Karpas-422 (cell line): ENCODE measurements around the gene CMBL. TPM values are rescaled to one million over a fixed set of nuclear protein-coding genes. Genes with fewer than 3 reads are reported as not detected.
A peak's percentile ranks its signal among the peaks of the same experiment; 100 is the strongest.

ENCODE experiments used
- DNase-seq: peaks from one replicate; pipeline ENCODE4 v3.0.0-alpha.2; 2015
- H2AFZ ChIP-seq: fragments of 200-600 bp; sonication (generic); 2 replicates; pipeline ENCODE4 v1.6.1; 2014; ENCODE audit warnings: antibody characterized with exemption, low read length, mixed read lengths
- H3K27ac ChIP-seq: fragments of 200-600 bp; sonication (generic); 2 replicates; pipeline ENCODE4 v1.5.1; 2014; ENCODE audit warnings: mild to moderate bottlenecking, low read length, moderate library complexity
- H3K27me3 ChIP-seq: fragments of 200-600 bp; sonication (generic); 2 replicates; pipeline ENCODE4 v1.6.1; 2014; ENCODE audit warnings: low read length, mixed read lengths
- H3K36me3 ChIP-seq: fragments of 200-600 bp; sonication (generic); 2 replicates; pipeline ENCODE4 v1.6.1; 2014; ENCODE audit warnings: low read length, mixed read lengths; ENCODE audit not compliant: insufficient read depth
- H3K4me1 ChIP-seq: fragments of 200-600 bp; sonication (generic); 2 replicates; pipeline ENCODE4 v1.6.1; 2014; ENCODE audit warnings: mild to moderate bottlenecking, low read length, mixed read lengths
- H3K4me2 ChIP-seq: fragments of 200-600 bp; sonication (generic); 2 replicates; pipeline ENCODE4 v1.6.1; 2014; ENCODE audit warnings: low read length, low read depth, mild to moderate bottlenecking; ENCODE audit not compliant: poor library complexity, severe bottlenecking
- H3K4me3 ChIP-seq: fragments of 200-600 bp; sonication (generic); 2 replicates; pipeline ENCODE4 v1.5.1; 2014; ENCODE audit warnings: mild to moderate bottlenecking, antibody characterized with exemption, low read length, mixed read lengths
- H3K79me2 ChIP-seq: fragments of 200-600 bp; sonication (generic); 2 replicates; pipeline ENCODE4 v1.6.1; 2014; ENCODE audit warnings: mild to moderate bottlenecking, low read length, mixed read lengths
- H3K9ac ChIP-seq: fragments of 200-600 bp; sonication (generic); 2 replicates; pipeline ENCODE4 v1.6.0; 2014; ENCODE audit warnings: low read length
- H3K9me2 ChIP-seq: fragments of 200-600 bp; sonication (generic), shearing (Covaris generic); replicated peaks from 2 replicates; pipeline ENCODE4 v1.6.0; 2014; ENCODE audit warnings: mild to moderate bottlenecking, low read length, moderate library complexity; ENCODE audit not compliant: insufficient read depth
- H3K9me3 ChIP-seq: fragments of 300-700, 200-600 bp; sonication (generic); 2 replicates; pipeline ENCODE4 v1.6.1; 2014; ENCODE audit warnings: low read length, mixed read lengths
- H4K20me1 ChIP-seq: fragments of 200-600 bp; sonication (generic); 2 replicates; pipeline ENCODE4 v1.6.1; 2014; ENCODE audit warnings: mild to moderate bottlenecking, antibody characterized with exemption, low read length, low read depth; ENCODE audit not compliant: insufficient read depth
- total RNA-seq: library from RNA; depleted of rRNA; stranded (reverse); fragments of >200 nt; shearing (Covaris generic); gene quantifications from 2 replicates; pipeline ENCODE4 v1.2.3, GENCODE V29; 2014; ENCODE audit warnings: low replicate concordance

The CMBL gene
- total RNA-seq, 1 experiment from 2014 or later, result not detected

- Histone ChIP-seq H3K36me3 (peaks cover 33% of the 10 kb centered on the region), H3K9ac (no peak overlapping the region), H3K27ac (no peak overlapping the region), H3K4me2 (no peak overlapping the region), H4K20me1 (peaks cover 14% of the 10 kb centered on the region; the same call in 1 of the 2 replicates), H2AFZ (no peak overlapping the region), H3K9me2 (no peaks in the 10 kb centered on the region), H3K4me3 (no peak overlapping the region), H3K4me1 (no peaks in the 10 kb centered on the region), H3K79me2 (no peaks in the 10 kb centered on the region), H3K27me3 (no peaks in the 10 kb centered on the region), H3K9me3 (no peaks in the 10 kb centered on the region)
- peak; percentile 65 for DNase-seq
These were observed 40.9 kb downstream of the CMBL start for GRCh38 chr5:10266839-10267238.

GRCh38 chr5:10266137-10266536, 41.6 kb downstream of the CMBL start:
- H4K20me1 ChIP-seq, result peaks cover 14% of the 10 kb centered on the region

GRCh38 chr5:10265245-10266109, 42.2 kb downstream of the CMBL start:
- Histone ChIP-seq H3K9me2 (no peaks in the 10 kb centered on the region), H4K20me1 (peaks cover 14% of the 10 kb centered on the region), H3K9me3 (no peaks in the 10 kb centered on the region), H3K9ac (no peak overlapping the region), H3K4me2 (no peak overlapping the region), H3K36me3 (peaks cover 43% of the 10 kb centered on the region), H2AFZ (no peak overlapping the region), H3K27me3 (no peaks in the 10 kb centered on the region), H3K79me2 (no peaks in the 10 kb centered on the region), H3K4me3 (no peak overlapping the region), H3K4me1 (no peaks in the 10 kb centered on the region), H3K27ac (no peak overlapping the region)
- peak; percentile 46 for DNase-seq

More at GRCh38 chr5:10266137-10266536, 41.6 kb downstream of the CMBL start:
- no peak overlapping the region for H2AFZ ChIP-seq
- H3K79me2 ChIP-seq, result no peaks in the 10 kb centered on the region
- no peaks in the 10 kb centered on the region for H3K9me2 ChIP-seq
- H3K4me2 ChIP-seq, result no peak overlapping the region
- H3K27ac ChIP-seq, result no peak overlapping the region
- H3K4me1 ChIP-seq, result no peaks in the 10 kb centered on the region
- no peaks in the 10 kb centered on the region for H3K9me3 ChIP-seq
- peaks cover 36% of the 10 kb centered on the region for H3K36me3 ChIP-seq
- no peak overlapping the region for H3K9ac ChIP-seq
- H3K4me3 ChIP-seq, result no peak overlapping the region
- DNase-seq, result no peak
- H3K27me3 ChIP-seq, result no peaks in the 10 kb centered on the region

DNA sequence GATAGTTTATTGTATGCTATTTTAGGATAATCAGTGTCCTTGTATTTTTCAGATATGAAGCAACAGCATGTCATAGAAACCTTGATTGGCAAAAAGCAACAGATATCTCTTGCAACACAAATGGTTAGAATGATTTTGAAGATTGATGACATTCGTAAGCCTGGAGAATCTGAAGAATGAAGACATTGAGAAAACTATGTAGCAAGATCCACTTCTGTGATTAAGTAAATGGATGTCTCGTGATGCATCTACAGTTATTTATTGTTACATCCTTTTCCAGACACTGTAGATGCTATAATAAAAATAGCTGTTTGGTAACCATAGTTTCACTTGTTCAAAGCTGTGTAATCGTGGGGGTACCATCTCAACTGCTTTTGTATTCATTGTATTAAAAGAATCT, 43.1 kb downstream of the CMBL start:
- H3K9me3 ChIP-seq, result no peaks in the 10 kb centered on the region
- no peak for DNase-seq
- no peak overlapping the region for H2AFZ ChIP-seq
- peaks cover 51% of the 10 kb centered on the region for H3K36me3 ChIP-seq
- H4K20me1 ChIP-seq, result peaks cover 20% of the 10 kb centered on the region
- no peaks in the 10 kb centered on the region for H3K79me2 ChIP-seq
- no peak overlapping the region for H3K4me2 ChIP-seq
- no peaks in the 10 kb centered on the region for H3K27me3 ChIP-seq
- H3K9ac ChIP-seq, result no peak overlapping the region
- no peaks in the 10 kb centered on the region for H3K4me1 ChIP-seq
- H3K27ac ChIP-seq, result no peak overlapping the region
- no peak overlapping the region for H3K4me3 ChIP-seq
- no peaks in the 10 kb centered on the region for H3K9me2 ChIP-seq

DNA sequence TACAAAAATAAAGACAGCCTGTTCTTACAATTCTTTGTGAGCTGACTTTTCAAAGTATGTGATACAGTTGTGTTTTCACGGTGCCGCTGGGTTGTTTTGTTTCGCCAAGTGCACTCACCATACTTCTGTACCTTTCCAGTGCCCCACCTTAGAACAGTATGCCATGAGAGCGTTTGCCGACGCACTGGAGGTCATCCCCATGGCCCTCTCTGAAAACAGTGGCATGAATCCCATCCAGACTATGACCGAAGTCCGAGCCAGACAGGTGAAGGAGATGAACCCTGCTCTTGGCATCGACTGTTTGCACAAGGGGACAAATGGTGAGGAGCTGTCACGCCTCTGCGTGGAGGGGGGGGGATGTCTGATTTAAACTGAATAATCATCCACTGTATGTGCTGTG, 44.7 kb downstream of the CMBL start:
- H4K20me1 ChIP-seq, result peaks cover 20% of the 10 kb centered on the region

DNA sequence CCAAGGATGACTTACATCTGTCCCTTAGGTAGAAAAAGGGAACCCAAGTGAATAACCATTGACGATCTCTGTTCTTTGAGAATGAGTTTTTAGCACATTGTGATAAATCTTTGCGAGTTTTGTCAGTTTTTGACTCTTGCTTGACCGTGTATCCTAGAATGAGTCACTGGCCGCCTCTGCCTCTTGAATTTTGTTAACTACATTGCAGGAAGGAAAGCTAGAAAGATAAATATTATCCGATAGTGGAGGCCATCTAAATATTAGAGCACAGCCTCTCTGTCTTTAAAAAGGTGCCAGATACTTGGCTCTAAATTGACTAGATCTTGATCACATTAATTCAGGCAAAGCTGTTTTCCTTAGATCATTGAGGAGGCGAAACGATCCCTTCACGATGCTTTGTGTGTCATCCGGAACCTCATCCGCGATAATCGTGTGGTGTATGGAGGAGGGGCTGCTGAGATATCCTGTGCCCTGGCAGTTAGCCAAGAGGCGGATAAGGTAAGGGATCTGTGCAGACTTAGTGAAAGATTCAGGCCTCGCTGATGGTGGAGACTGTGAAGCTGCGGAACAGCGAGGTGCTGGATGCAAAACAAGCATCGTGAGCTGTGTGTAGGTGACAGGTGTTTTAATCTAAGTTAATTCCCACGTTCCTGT, 45.5 kb downstream of the CMBL start:
- Histone ChIP-seq H3K9me2 (no peaks in the 10 kb centered on the region), H3K79me2 (no peaks in the 10 kb centered on the region), H2AFZ (no peak overlapping the region), H3K9ac (no peak overlapping the region), H3K4me1 (no peaks in the 10 kb centered on the region), H3K9me3 (no peaks in the 10 kb centered on the region), H3K27ac (no peak overlapping the region), H3K27me3 (no peaks in the 10 kb centered on the region), H3K4me2 (no peak overlapping the region), H4K20me1 (peaks cover 20% of the 10 kb centered on the region), H3K36me3 (peaks cover 73% of the 10 kb centered on the region), H3K4me3 (no peak overlapping the region)
- no peak for DNase-seq

More for the DNA sequence above, 44.7 kb downstream of the CMBL start:
- Histone ChIP-seq H3K4me1 (no peaks in the 10 kb centered on the region), H3K27ac (no peak overlapping the region), H3K9me3 (no peaks in the 10 kb centered on the region), H3K36me3 (peaks cover 66% of the 10 kb centered on the region), H2AFZ (no peak overlapping the region), H3K4me2 (no peak overlapping the region), H3K4me3 (no peak overlapping the region), H3K79me2 (no peaks in the 10 kb centered on the region), H3K9ac (no peak overlapping the region), H3K27me3 (no peaks in the 10 kb centered on the region), H3K9me2 (no peaks in the 10 kb centered on the region)
- DNase-seq, result no peak

- Histone ChIP-seq H4K20me1 (peaks cover 22% of the 10 kb centered on the region), H3K27me3 (no peaks in the 10 kb centered on the region), H3K9ac (no peak overlapping the region), H3K79me2 (peaks cover 4% of the 10 kb centered on the region), H3K4me3 (no peak overlapping the region), H3K4me2 (no peak overlapping the region), H3K9me3 (no peaks in the 10 kb centered on the region), H3K4me1 (no peaks in the 10 kb centered on the region), H3K27ac (no peak overlapping the region), H3K36me3 (peaks cover 85% of the 10 kb centered on the region), H2AFZ (no peak overlapping the region), H3K9me2 (no peaks in the 10 kb centered on the region)
- DNase-seq, result no peak
These were observed 46.6 kb downstream of the CMBL start for GRCh38 chr5:10261065-10261464.

DNA sequence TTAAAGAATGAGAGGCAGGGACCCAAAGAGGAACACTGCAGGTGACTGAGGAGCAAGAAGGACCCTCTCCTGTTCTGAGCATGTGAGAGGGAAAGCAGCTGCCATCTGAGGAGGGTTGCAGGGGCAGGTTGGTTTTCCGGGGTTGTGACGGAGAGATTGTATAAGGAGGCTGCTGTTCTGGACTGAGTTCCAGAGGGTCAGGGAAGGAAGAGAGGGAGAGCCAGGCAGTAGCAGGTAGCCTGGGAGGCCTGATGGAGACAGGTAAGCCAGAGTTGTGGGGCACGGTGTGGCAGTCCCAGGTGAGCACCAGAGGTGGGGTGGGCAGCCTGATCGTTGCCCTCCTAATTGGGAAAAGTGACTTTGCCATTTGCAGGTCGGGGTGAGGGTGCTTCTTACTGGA, 47.8 kb downstream of the CMBL start:
- Histone ChIP-seq H4K20me1 (peaks cover 33% of the 10 kb centered on the region), H2AFZ (no peak overlapping the region), H3K9me2 (no peaks in the 10 kb centered on the region), H3K4me3 (no peak overlapping the region), H3K27ac (no peak overlapping the region), H3K9ac (no peak overlapping the region), H3K4me2 (no peak overlapping the region), H3K79me2 (peaks cover 15% of the 10 kb centered on the region), H3K4me1 (no peaks in the 10 kb centered on the region), H3K27me3 (no peaks in the 10 kb centered on the region), H3K9me3 (no peaks in the 10 kb centered on the region), H3K36me3 (peaks cover 90% of the 10 kb centered on the region)
- DNase-seq, result no peak
